Body of pancreas (tissue), 4 donors: ENCODE measurements around the gene HSD17B3.

ENCODE experiments used
- CTCF ChIP-seq, 7 experiments: fragments of 450-650 bp in 4 of 7; fragments of 200-600 bp in 3 of 7; sonication (generic) in 3 of 7; IDR thresholded peaks; one replicate each; pipeline ENCODE4 v1.5.1; 2016 to 2019; ENCODE audit warnings: antibody characterized with exemption in 7 of 7
- POLR2A ChIP-seq, 3 donors: fragments of 450-650 bp; IDR thresholded peaks; one replicate each; pipeline ENCODE4 v1.6.1; 2016; ENCODE audit warnings: antibody characterized with exemption in 3 of 3, mild to moderate bottlenecking in 2 of 3

DNA sequence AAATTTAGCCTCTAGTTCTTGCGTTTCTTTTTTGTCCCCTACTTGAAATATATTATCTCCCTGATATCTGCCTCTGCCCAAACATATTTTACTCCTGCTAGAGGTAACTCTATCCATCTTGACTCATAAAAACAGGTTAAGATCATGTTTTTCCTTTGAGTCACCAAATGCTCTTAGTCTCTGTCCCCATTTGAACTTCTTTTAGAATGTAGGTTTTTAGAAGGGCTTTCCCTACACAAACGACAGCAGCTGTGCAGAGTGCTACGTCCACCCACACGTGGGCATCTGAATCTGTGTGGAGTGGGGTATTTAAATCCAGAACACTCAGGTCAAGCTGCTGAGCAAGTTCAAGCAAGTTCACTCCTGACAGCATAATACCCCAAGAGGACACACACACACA lies 2.2 kb downstream of the HSD17B3 start:
- TF ChIP-seq POLR2A (IDR thresholded peaks at IDR 0.05) (no peak), CTCF (IDR thresholded peaks at IDR 0.05) (no peak)
